Glomerular visceral epithelial cell (primary cell): ENCODE measurements around the gene PKD1.
"Not testable (repeated sequence)": the region's sequence is repeated elsewhere in the genome, so short reads cannot be mapped to it uniquely, and the experiment has no call there.

ENCODE experiments used
- DNase-seq: peaks from one replicate; pipeline ENCODE4 v3.0.0-alpha.2; 2016; ENCODE audit errors: extremely low spot score

PKD1 gene

DNA sequence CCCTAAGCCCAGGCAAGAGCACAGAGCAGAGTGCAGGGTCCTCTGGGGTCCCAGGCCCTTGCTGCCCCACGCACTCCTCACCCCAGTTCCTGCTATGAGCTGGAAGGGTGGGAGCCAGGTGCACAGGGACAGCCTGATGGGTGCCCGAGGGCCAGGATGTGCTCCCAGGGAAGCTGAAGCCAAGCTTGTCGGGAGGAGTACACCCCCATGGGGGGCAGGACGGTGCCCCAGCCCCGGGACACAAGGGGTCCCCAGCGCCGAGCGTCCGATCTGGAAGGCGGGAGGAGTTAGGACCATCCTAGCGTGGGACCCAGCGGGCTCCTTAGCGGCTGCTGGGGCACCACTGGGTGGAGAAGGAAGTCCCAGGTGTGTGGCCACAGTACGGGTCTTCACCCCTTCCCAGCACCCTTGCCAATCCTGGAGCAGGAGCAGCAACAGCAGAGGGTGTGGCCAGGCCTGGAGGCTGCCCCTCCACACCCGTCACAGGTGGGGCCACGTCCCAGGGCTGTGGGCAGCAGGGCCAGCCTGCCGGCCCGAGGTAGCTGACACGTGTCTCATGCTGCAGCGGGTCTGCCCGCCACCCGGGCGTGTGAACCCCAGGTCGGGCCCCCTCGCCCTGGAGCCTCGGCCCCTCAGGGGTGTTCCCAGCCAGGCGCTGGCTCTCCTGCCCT lies 11.9 kb downstream of the PKD1 start:
- not testable (repeated sequence) for DNase-seq

DNA sequence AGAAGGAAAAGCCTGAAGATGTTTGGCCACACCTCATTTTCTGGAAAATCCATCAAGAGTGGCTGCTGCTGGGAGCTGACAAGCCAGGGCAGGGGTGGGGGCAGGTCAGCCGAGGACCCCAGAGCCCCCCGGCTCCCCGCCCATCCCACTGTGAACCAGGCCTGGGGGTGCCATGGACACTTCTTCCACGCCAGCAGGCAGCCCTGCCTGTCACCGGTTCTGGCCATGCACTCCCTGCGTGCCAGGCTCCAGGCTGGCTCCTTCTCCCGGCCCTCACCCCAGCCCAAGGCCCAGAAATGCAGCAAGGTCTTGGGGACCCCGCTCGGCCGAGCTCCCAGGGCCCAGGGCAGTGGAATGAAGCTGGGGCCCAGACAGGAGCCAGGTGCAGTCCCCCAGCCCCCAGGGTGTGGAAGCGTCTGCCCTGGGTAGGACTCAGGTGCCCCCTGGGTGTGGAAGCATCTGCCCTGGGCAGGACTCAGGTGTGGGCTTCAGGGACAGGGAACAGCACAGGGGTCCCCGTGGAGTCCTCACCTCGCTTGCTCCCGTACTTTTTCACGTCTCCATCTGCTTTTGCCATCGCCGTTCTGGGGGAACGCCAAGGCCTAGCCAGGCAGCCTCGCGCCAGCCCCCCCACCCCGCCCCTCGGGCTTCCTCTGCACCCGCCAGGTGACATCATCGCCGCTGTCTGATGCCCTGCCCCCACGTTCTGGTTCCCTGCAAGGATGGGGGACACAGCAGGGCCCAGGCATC lies 12.6 kb downstream of the PKD1 start:
- DNase-seq: not testable (repeated sequence)

- DNase-seq: no peak
Observed at GRCh38 chr16:2122429-2122828, 13.3 kb downstream of the PKD1 start.

- DNase-seq: no peak
Observed at GRCh38 chr16:2121853-2122252, 13.8 kb downstream of the PKD1 start.

DNA sequence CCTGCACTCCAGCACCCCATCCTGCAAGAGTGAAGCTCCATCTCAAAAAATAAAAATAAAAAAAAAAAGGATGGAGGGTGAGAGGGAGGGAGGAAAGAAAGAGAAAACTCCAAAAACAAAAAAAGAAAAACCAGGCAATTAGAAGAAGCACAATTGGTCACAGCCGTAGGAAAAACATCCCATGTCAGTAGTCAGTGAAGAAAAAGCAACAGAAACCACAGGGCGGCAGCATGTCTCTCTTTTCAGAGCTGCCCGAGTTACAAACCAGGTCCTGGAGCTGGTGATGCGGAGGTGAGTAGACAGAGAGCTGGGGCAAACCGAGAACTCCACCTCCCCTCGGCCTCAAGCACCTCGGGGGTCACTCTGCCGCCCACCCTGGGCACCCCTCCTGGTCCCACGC lies 14.4 kb downstream of the PKD1 start:
- DNase-seq: not testable (repeated sequence)

- not testable (repeated sequence) for DNase-seq
Observed at GRCh38 chr16:2117960-2118722, 17.6 kb downstream of the PKD1 start.

- DNase-seq: not testable (repeated sequence)
Observed at GRCh38 chr16:2117341-2117740, 18.4 kb downstream of the PKD1 start.

DNA sequence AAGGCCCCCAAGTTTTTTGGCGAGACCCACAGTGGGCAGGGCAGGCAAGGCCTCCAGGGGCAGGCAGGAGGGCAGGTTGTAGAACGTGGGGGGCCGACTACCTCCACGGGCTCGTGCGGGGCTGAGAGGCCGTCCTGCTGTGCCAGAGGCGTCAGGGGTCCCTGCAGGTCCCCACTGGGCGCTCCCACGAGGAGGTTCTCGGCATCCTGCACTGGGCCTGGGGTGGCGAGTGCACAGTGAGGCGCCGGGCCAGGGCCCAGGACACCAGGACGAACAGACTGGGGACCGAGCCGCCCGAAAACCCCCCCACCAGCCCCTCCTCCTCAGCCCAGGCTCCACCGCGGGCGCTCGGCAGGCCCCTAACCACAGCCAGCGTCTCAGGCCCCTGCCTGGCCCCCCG lies 19.3 kb downstream of the PKD1 start:
- not testable (repeated sequence) for DNase-seq

GRCh38 chr16:2115591-2115973 lies 20.1 kb downstream of the PKD1 start:
- no peak for DNase-seq

GRCh38 chr16:2114885-2115590 lies 20.7 kb downstream of the PKD1 start:
- DNase-seq: not testable (repeated sequence)

- DNase-seq: not testable (repeated sequence)
Observed at GRCh38 chr16:2114225-2114624, 21.5 kb downstream of the PKD1 start.

DNA sequence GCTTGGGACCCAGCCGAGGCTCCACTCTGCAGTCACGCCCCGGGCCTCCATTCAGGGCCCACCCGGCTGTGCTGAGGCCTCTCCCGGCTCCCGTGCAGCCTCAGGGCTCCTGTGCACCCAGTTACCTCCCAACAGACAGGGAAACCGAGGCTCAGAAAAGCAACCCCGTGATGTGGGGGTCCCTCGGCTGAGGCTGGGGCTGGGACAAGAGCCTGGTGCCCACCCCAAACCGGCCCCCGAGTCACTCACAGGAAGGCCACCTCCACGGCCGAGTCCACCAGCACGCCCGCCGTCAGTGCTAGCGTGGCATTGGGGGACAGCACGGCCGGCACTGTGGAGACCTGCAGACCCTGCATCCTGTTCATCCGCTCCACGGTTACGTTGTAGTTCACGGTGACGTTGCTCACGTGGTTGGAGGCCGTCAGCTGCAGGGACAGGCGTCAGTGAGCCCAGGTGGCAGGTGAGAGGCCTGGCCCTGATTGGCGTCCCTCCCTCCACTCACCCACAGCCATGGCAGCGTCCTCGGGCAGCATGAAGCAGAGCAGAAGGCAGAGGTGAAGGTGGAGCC lies 23.1 kb downstream of the PKD1 start:
- not testable (repeated sequence) for DNase-seq

- not testable (repeated sequence) for DNase-seq
Observed at GRCh38 chr16:2111412-2112335, 24.0 kb downstream of the PKD1 start.

- not testable (repeated sequence) for DNase-seq
Observed at GRCh38 chr16:2111009-2111353, 24.7 kb downstream of the PKD1 start.

DNA sequence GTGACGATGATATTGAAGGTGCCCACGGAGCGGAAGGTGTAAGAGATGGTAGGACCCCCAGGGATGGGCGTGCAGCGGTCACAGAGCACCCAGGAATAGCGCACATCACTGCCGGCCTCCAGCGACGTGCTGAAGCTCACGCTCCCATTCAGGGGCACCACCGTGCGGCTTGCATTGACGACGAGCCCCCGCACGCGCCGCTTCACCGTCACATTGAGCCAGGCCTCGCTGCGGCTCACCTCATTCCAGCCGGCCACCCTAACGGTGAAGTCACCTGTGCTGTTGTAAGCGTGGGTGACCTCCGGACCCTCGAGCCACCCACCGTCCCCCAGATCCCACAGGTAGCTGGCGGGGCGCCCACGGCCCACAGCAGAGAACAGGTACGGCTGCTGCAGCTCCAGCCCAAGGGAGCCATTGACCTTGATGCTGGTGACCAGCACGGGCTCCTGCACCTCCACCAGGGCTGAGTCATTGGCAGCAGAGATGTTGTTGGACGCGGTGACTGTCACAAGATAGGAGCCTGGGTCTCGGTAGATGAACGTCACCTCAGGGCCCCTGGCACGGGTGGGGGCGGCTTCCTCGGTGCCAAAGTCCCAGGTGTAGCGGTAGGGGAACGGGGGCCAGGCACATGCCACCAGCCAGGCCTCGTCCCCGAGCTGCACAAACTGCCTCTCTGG lies 25.2 kb downstream of the PKD1 start:
- not testable (repeated sequence) for DNase-seq

- not testable (repeated sequence) for DNase-seq
Observed at GRCh38 chr16:2109872-2110271, 25.8 kb downstream of the PKD1 start.

DNA sequence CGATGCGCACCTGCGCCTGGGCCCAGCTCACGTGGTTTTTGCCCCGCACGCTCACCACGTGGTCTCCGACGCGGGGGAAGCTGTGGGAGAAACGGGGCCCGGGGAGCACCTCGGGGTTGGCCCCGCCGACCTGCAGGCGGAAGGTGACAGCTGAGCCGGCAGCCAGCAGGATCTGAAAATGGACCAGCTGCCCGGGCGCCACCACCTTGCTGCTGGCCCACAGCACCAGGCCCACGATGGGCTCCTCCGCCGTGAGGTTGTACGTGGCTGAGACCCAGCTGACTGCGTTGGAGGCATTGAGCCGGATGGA lies 26.5 kb downstream of the PKD1 start:
- DNase-seq: not testable (repeated sequence)

DNA sequence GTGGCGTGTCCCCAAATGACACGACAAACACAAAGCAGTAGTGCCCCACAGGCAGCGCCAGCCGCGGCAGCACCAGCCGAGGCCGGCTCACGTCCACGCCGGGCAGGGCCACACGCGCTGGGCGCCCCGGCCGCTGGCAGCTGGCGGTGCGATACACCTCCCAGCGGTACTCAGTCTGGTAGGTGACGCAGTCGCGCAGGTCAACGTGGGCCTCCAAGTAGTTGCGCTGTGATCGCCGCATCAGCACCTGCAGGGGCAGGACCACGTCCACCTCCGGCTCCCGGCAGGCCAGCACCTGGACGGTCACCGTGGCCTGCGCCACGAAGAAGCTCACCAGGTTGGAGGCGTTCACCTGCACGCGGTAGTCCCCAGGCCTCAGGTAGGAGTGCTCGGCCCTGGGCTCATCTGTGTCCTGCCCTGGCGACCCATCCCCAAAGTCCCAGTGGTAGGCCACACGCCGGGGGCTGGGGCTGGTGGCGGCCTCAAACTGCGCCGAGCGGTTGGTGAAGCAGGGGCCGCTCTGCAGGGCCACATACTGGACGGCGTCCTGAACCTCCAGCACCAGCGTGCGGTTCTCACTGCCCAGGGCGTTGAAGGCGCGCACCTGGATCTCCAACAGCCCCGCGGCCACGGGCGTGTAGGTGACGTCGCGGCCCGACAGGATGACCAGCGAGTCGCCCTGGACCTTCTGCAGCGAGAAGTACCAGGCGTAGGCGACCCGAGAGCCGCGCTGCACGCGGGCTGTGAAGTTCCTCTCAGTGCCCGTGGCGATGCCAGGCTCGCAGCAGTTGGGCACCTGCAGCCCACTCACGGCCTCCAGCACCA lies 27.0 kb downstream of the PKD1 start:
- DNase-seq: not testable (repeated sequence)

DNA sequence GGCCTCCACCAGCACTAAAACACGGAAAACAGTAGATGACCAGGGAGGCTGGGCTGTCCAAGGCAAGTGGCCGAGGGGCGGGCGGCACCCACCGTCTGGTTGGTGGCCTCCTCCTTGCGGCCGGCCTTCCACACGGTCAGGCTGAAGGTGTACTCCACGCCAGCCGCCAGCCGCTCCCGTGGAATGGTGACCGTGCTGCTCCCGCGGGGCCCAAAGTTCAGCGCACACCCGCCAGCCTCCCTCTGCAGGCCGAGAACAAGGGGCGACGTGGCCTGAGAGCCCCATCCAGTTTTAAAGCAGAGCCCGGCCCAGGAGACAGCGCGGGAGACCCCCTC lies 27.9 kb downstream of the PKD1 start:
- not testable (repeated sequence) for DNase-seq
